ENCODE measurements around the gene HYAL1. TPM values are rescaled to one million over a fixed set of nuclear protein-coding genes. Genes with fewer than 3 reads are reported as not detected.

Gene HYAL1
- total and polyA plus RNA-seq, 9 donors: 1.8 to 9.3 (median 3.5) TPM

- 73 to 80% (median 79%) methylated on average over 79 of the region's 79 CpGs for WGBS, 3 donors
- Histone ChIP-seq H3K36me3 (no peaks in the 10 kb centered on the region), H3K4me1 (ENCODE audit: insufficient read depth) (peaks cover 2% of the 10 kb centered on the region), H3K9me3 (no peaks in the 10 kb centered on the region), H3K27me3 (no peaks in the 10 kb centered on the region), H3K4me3 (no peak overlapping the region), H3K27ac (no peak overlapping the region)
- intact Hi-C loops (cut with DNase I): loop anchor here in 3 of 4 donors (2.0 to 10.0 kb wide), 3 partner anchors 17 to 161 kb away; no protein-coding TSS in a partner anchor
- TF ChIP-seq CTCF (IDR thresholded peaks at IDR 0.05): no peak
- TF ChIP-seq POLR2A (IDR thresholded peaks at IDR 0.05): no peak
- no peak for TF ChIP-seq EP300 (IDR thresholded peaks at IDR 0.05)
- DNase-seq: peak in 2 of 5 donors; percentile 27 to 37
Measured at GRCh38 chr3:50275996-50276761, 27.2 kb downstream of the HYAL1 start.

- TF ChIP-seq CTCF (IDR thresholded peaks at IDR 0.05) (no peak), POLR2A (IDR thresholded peaks at IDR 0.05) (no peak), EP300 (IDR thresholded peaks at IDR 0.05) (no peak)
- peak in 2 of 5 donors; percentile 36 to 43 for DNase-seq
- 76 to 81% (median 79%) methylated on average over 60 to 65 of the region's 65 CpGs for whole genome bisulfite sequencing, 3 donors
- H3K27me3 ChIP-seq: no peaks in the 10 kb centered on the region
- H3K36me3 ChIP-seq: no peaks in the 10 kb centered on the region
- intact Hi-C loops (cut with DNase I): loop anchor here in 3 of 4 donors (2.0 to 10.0 kb wide), 3 partner anchors 17 to 161 kb away; no protein-coding TSS in a partner anchor
- H3K4me1 ChIP-seq (ENCODE audit: insufficient read depth): peaks cover 2% of the 10 kb centered on the region
- H3K9me3 ChIP-seq: no peaks in the 10 kb centered on the region
- no peak overlapping the region for H3K27ac ChIP-seq
- no peak overlapping the region for H3K4me3 ChIP-seq
Measured at GRCh38 chr3:50275141-50275995, 28.0 kb downstream of the HYAL1 start.

GRCh38 chr3:50274371-50275104 lies 28.8 kb downstream of the HYAL1 start:
- H3K27ac ChIP-seq: no peak overlapping the region
- H3K4me3 ChIP-seq: no peak overlapping the region
- H3K9me3 ChIP-seq: no peaks in the 10 kb centered on the region
- no peaks in the 10 kb centered on the region for H3K27me3 ChIP-seq
- H3K4me1 ChIP-seq (ENCODE audit: insufficient read depth): peaks cover 9% of the 10 kb centered on the region
- WGBS, 3 donors: 58 to 63% (median 60%) methylated on average over 26 of the region's 26 CpGs
- DNase-seq: peak in 4 of 5 donors; percentile 49 to 68 (median 60)
- H3K36me3 ChIP-seq: no peaks in the 10 kb centered on the region
- intact Hi-C loops (cut with DNase I): loop anchor here (2.0 to 10.0 kb wide), 5 partner anchors 16 to 160 kb away; partner anchors contain the start of gene GNAT1 (in 4 of the 4)
- TF ChIP-seq EP300 (IDR thresholded peaks at IDR 0.05) (no peak), CTCF (IDR thresholded peaks at IDR 0.05) (peak in 2 of 3 donors; percentile 24 to 44), POLR2A (IDR thresholded peaks at IDR 0.05) (no peak)

- intact Hi-C loops (cut with DNase I): loop anchor here (1.0 to 10.0 kb wide), 6 partner anchors 15 to 159 kb away; partner anchors contain the start of gene GNAT1 (in 4 of the 4)
- TF ChIP-seq EP300 (IDR thresholded peaks at IDR 0.05) (no peak), CTCF (IDR thresholded peaks at IDR 0.05) (no peak), POLR2A (IDR thresholded peaks at IDR 0.05) (no peak)
- H3K4me1 ChIP-seq (ENCODE audit: insufficient read depth): peaks cover 16% of the 10 kb centered on the region
- DNase-seq: peak in 2 of 5 donors; percentile 36 to 39
- H3K36me3 ChIP-seq: no peaks in the 10 kb centered on the region
- H3K27me3 ChIP-seq: no peaks in the 10 kb centered on the region
- no peak overlapping the region for H3K4me3 ChIP-seq
- 70 to 72% (median 71%) methylated on average over 29 to 31 of the region's 31 CpGs for WGBS, 3 donors
- no peaks in the 10 kb centered on the region for H3K9me3 ChIP-seq
- no peak overlapping the region for H3K27ac ChIP-seq
Measured at GRCh38 chr3:50273689-50274065, 29.7 kb downstream of the HYAL1 start.
